RWPE2 (cell line): ENCODE results near the gene PTPRB.
A peak's percentile ranks its signal among the peaks of the same experiment; 100 is the strongest.

Experiments
- ATAC-seq: fragments of 200-7000 bp; cut with Tn5 transposase; 3 replicates; pipeline ENCODE4 v1.9.1; 2021; ENCODE audit warnings: low read depth
- DNase-seq: peaks from one replicate; pipeline ENCODE4 v3.0.0-alpha.2; 2020; ENCODE audit warnings: low spot score
- H3K27ac ChIP-seq: fragments of 450-650 bp; 2 replicates; pipeline ENCODE4 v1.5.1; 2017; ENCODE audit warnings: mild to moderate bottlenecking; ENCODE audit not compliant: poor library complexity, severe bottlenecking
- H3K27me3 ChIP-seq: fragments of 250-450 bp; sonication (Bioruptor Pico); 2 replicates; pipeline ENCODE4 v1.5.1; 2021; ENCODE audit warnings: mild to moderate bottlenecking, moderate library complexity; ENCODE audit not compliant: insufficient read depth, poor library complexity, severe bottlenecking
- H3K36me3 ChIP-seq: fragments of 250-450 bp; sonication (Bioruptor Pico); 2 replicates; pipeline ENCODE4 v1.5.1; 2020; ENCODE audit warnings: low read depth, mild to moderate bottlenecking, moderate library complexity
- H3K4me1 ChIP-seq: fragments of 250-450 bp; sonication (Bioruptor Pico); 2 replicates; pipeline ENCODE4 v1.5.1; 2021; ENCODE audit warnings: mild to moderate bottlenecking, moderate library complexity; ENCODE audit not compliant: insufficient read depth, poor library complexity, severe bottlenecking
- H3K4me3 ChIP-seq: fragments of 250-450 bp; sonication (Bioruptor Pico); 2 replicates; pipeline ENCODE4 v1.5.1; 2021; ENCODE audit warnings: mild to moderate bottlenecking, moderate library complexity; ENCODE audit not compliant: severe bottlenecking
- H3K9me3 ChIP-seq: fragments of 250-450 bp; sonication (Bioruptor Pico); 2 replicates; pipeline ENCODE4 v1.5.1; 2021; ENCODE audit warnings: mild to moderate bottlenecking, moderate library complexity; ENCODE audit not compliant: severe bottlenecking
- CTCF ChIP-seq: fragments of 450-650 bp; IDR thresholded peaks from one replicate; pipeline ENCODE4 v1.5.1; 2017; ENCODE audit warnings: mild to moderate bottlenecking, moderate library complexity; ENCODE audit not compliant: poor library complexity, severe bottlenecking

The PTPRB gene

GRCh38 chr12:70661466-70662161, 24.4 kb upstream of the PTPRB start:
- no peaks in the 10 kb centered on the region for H3K9me3 ChIP-seq
- no peak for TF ChIP-seq CTCF
- no peak overlapping the region for H3K4me3 ChIP-seq
- DNase-seq: no peak
- no peaks in the 10 kb centered on the region for H3K36me3 ChIP-seq
- no peak overlapping the region for H3K27ac ChIP-seq
- no peaks in the 10 kb centered on the region for H3K27me3 ChIP-seq
- H3K4me1 ChIP-seq: no peaks in the 10 kb centered on the region
- ATAC-seq: no peak

- Histone ChIP-seq H3K27ac (no peak overlapping the region), H3K4me1 (no peaks in the 10 kb centered on the region), H3K4me3 (no peak overlapping the region), H3K9me3 (no peaks in the 10 kb centered on the region), H3K36me3 (no peaks in the 10 kb centered on the region), H3K27me3 (no peaks in the 10 kb centered on the region)
- no peak for TF ChIP-seq CTCF
- peak; percentile 68 for ATAC-seq
- no peak for DNase-seq
Measured at GRCh38 chr12:70660620-70661219, 23.5 kb upstream of the PTPRB start.

DNA sequence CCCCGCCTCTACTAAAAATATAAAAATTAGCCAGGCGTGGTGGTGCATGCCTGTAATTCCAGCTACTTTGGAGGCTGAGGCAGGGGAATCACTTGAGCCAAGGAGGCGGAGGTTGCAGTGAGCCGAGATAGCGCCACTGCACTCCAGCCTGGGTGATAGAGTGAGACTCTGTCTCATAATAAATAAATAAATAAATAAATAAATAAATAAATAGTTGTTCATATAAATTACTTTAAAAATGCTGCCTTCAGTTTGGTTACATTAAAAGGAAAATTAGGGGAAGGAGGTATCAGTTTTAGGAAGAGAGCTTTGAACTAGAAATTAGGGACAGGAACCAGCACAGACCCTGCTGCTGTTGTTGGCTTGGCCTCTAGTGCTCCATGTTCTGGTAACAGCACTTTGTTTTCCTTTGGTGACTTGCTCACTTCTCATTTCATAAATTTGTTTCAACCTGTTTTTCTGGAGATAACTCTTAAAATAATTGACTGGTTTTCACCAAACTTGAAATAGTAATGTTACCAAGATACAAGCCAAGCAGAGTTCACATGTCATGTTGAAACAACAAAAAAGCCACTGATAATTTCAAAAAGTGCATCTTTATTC, 22.9 kb upstream of the PTPRB start:
- Histone ChIP-seq H3K9me3 (no peaks in the 10 kb centered on the region), H3K27ac (no peak overlapping the region), H3K4me1 (no peaks in the 10 kb centered on the region), H3K4me3 (no peak overlapping the region), H3K27me3 (no peaks in the 10 kb centered on the region), H3K36me3 (no peaks in the 10 kb centered on the region)
- no peak for TF ChIP-seq CTCF
- DNase-seq (no peak), ATAC-seq (no peak)

GRCh38 chr12:70659077-70659606, 21.9 kb upstream of the PTPRB start:
- no peaks in the 10 kb centered on the region for H3K27me3 ChIP-seq
- DNase-seq (no peak), ATAC-seq (no peak)
- H3K9me3 ChIP-seq: no peaks in the 10 kb centered on the region
- H3K4me3 ChIP-seq: no peak overlapping the region
- no peaks in the 10 kb centered on the region for H3K4me1 ChIP-seq
- no peak for TF ChIP-seq CTCF
- H3K27ac ChIP-seq: no peak overlapping the region
- H3K36me3 ChIP-seq: no peaks in the 10 kb centered on the region
